ENCODE results near the gene MYO1F.

Gene MYO1F

DNA sequence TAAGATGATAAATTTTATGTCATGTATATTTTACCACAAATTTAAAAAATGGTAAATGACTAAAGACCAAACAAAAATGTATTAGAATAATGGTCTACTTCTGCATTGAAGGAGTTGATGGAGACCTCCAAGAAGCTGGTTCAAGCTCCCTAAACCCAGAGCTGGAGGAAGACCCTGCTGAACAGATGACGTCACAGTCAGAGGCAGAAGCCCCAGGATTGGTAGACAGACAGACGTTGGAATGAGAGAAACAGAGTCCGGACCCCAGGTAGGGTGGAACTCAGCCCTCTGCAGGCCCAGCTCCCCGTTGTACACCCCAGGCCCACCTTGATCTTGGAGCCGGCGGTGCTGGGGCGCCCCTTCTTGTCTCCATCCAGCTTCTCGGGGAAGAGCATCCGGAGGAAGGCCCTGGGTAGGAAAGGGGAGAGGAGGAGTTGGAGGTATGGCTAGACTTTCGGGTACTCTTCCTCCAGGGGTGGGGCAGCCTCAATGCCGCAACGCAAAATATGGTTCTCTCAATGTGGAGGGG, 37.6 kb downstream of the MYO1F start:
- H4K20me1 ChIP-seq (ENCODE audit: insufficient read depth), result no peaks in the 10 kb centered on the region

GRCh38 chr19:8537099-8537498, 40.1 kb downstream of the MYO1F start:
- H3K27me3 ChIP-seq (ENCODE audit: insufficient read depth, low read depth), result peaks cover 49% of the 10 kb centered on the region
- no peak overlapping the region for H3K27ac ChIP-seq
- no peaks in the 10 kb centered on the region for H4K20me1 ChIP-seq (ENCODE audit: insufficient read depth)
- H3K4me1 ChIP-seq (ENCODE audit: low read depth, poor library complexity, severe bottlenecking), result no peaks in the 10 kb centered on the region
- no peak overlapping the region for H3K4me2 ChIP-seq
- no peaks in the 10 kb centered on the region for H3K36me3 ChIP-seq (ENCODE audit: insufficient read depth)
- H2AFZ ChIP-seq (ENCODE audit: low read depth), result no peak overlapping the region
- no peak overlapping the region for H3K9ac ChIP-seq
- no peaks in the 10 kb centered on the region for H3K79me2 ChIP-seq (ENCODE audit: insufficient read depth, low read depth)
- TF ChIP-seq, protein P1, sequence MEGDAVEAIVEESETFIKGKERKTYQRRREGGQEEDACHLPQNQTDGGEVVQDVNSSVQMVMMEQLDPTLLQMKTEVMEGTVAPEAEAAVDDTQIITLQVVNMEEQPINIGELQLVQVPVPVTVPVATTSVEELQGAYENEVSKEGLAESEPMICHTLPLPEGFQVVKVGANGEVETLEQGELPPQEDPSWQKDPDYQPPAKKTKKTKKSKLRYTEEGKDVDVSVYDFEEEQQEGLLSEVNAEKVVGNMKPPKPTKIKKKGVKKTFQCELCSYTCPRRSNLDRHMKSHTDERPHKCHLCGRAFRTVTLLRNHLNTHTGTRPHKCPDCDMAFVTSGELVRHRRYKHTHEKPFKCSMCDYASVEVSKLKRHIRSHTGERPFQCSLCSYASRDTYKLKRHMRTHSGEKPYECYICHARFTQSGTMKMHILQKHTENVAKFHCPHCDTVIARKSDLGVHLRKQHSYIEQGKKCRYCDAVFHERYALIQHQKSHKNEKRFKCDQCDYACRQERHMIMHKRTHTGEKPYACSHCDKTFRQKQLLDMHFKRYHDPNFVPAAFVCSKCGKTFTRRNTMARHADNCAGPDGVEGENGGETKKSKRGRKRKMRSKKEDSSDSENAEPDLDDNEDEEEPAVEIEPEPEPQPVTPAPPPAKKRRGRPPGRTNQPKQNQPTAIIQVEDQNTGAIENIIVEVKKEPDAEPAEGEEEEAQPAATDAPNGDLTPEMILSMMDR (conservative IDR thresholded peaks at IDR 0.05; ENCODE audit: low read depth, low read length), result no peak
- no peak overlapping the region for H3K4me3 ChIP-seq (IDR thresholded peaks at IDR 0.05; ENCODE audit: insufficient read depth, low read depth, low read length)

More for the DNA sequence above, 37.6 kb downstream of the MYO1F start:
- Histone ChIP-seq H2AFZ (ENCODE audit: low read depth) (no peak overlapping the region), H3K9ac (no peak overlapping the region), H3K4me2 (no peak overlapping the region), H3K79me2 (ENCODE audit: insufficient read depth, low read depth) (no peaks in the 10 kb centered on the region), H3K36me3 (ENCODE audit: insufficient read depth) (no peaks in the 10 kb centered on the region), H3K4me3 (IDR thresholded peaks at IDR 0.05; ENCODE audit: insufficient read depth, low read depth, low read length) (no peak overlapping the region), H3K4me1 (ENCODE audit: low read depth, poor library complexity, severe bottlenecking) (no peaks in the 10 kb centered on the region), H3K27ac (no peak overlapping the region), H3K27me3 (ENCODE audit: insufficient read depth, low read depth) (peaks cover 31% of the 10 kb centered on the region)
- TF ChIP-seq, protein P1 (conservative IDR thresholded peaks at IDR 0.05; ENCODE audit: low read depth, low read length), result no peak

GRCh38 chr19:8536282-8536681, 41.0 kb downstream of the MYO1F start:
- no peak overlapping the region for H2AFZ ChIP-seq (ENCODE audit: low read depth)
- no peaks in the 10 kb centered on the region for H3K79me2 ChIP-seq (ENCODE audit: insufficient read depth, low read depth)

DNA sequence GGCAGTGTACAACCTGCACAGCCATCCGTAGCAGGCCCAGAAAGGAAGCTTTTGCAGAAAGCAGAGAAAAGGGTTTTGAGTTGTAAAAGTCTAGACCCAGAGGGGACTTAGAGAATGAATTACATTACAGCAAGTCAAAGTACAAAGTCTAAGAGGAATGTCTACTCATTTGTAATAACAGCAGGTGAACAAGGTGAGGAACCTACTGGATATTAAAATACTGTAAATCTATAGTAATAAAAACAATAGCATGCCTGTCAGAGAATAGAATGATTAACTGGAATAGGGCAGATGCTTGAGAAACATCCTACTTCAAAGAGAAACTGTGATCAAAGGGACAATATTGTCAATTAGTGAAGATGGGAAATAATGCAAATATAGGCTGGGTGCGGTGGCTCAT, 45.0 kb downstream of the MYO1F start:
- Histone ChIP-seq H4K20me1 (ENCODE audit: insufficient read depth) (no peaks in the 10 kb centered on the region), H3K4me3 (IDR thresholded peaks at IDR 0.05; ENCODE audit: insufficient read depth, low read depth, low read length) (no peak overlapping the region), H3K79me2 (ENCODE audit: insufficient read depth, low read depth) (no peaks in the 10 kb centered on the region), H3K27ac (no peak overlapping the region), H3K36me3 (ENCODE audit: insufficient read depth) (no peaks in the 10 kb centered on the region), H3K27me3 (ENCODE audit: insufficient read depth, low read depth) (peaks cover 46% of the 10 kb centered on the region), H3K4me2 (no peak overlapping the region), H3K4me1 (ENCODE audit: low read depth, poor library complexity, severe bottlenecking) (no peaks in the 10 kb centered on the region), H3K9ac (no peak overlapping the region), H2AFZ (ENCODE audit: low read depth) (no peak overlapping the region)
- TF ChIP-seq, protein P1 (conservative IDR thresholded peaks at IDR 0.05; ENCODE audit: low read depth, low read length), result no peak

More at GRCh38 chr19:8536282-8536681, 41.0 kb downstream of the MYO1F start:
- Histone ChIP-seq H3K4me2 (no peak overlapping the region), H3K4me3 (IDR thresholded peaks at IDR 0.05; ENCODE audit: insufficient read depth, low read depth, low read length) (no peak overlapping the region), H3K27me3 (ENCODE audit: insufficient read depth, low read depth) (peaks cover 52% of the 10 kb centered on the region), H3K9ac (no peak overlapping the region), H3K4me1 (ENCODE audit: low read depth, poor library complexity, severe bottlenecking) (no peaks in the 10 kb centered on the region), H3K36me3 (ENCODE audit: insufficient read depth) (no peaks in the 10 kb centered on the region), H3K27ac (no peak overlapping the region), H4K20me1 (ENCODE audit: insufficient read depth) (no peaks in the 10 kb centered on the region)
- TF ChIP-seq, protein P1 (conservative IDR thresholded peaks at IDR 0.05; ENCODE audit: low read depth, low read length), result no peak
